Measurements from ENCODE around the gene EMC9. TPM values are rescaled to one million over a fixed set of nuclear protein-coding genes. Genes with fewer than 3 reads are reported as not detected.

EMC9 gene
- total and polyA plus RNA-seq, 4 donors, result 8.6 to 17.8 (median 13.4) TPM

Small RNA genes lying within 50 kb of the gene (small RNA-seq; reads per million reads assigned to genes)
- not detected for gene AL136295.4
- not detected for gene IPO4
- gene IRF9, result 0.09 reads per million
- 0.07 reads per million for gene RNA5SP383

Other genes with a start within 250 kb of the EMC9 start
Only the 30 nearest of the 31 such genes appear.
- 10 to 100 TPM; 53.6 to 57.7 TPM for gene DHRS4, start 187.8 kb downstream of the EMC9 start, total RNA-seq
- 10 to 100 TPM; 65.3 to 70.2 TPM for gene DHRS4, start 187.8 kb downstream of the EMC9 start, polyA plus RNA-seq
- gene DHRS4L2, start 152.7 kb downstream of the EMC9 start, total RNA-seq, result 10 to 100 TPM; 16.7 to 56.8 TPM
- 10 to 100 TPM; 40.8 to 47.2 TPM for gene DHRS4L2, start 152.7 kb downstream of the EMC9 start, polyA plus RNA-seq
- gene CARMIL3, start 89.6 kb downstream of the EMC9 start, total RNA-seq, result under 1 TPM; 0.05 to 0.17 TPM
- under 1 TPM; 0.17 TPM for gene CARMIL3, start 89.6 kb downstream of the EMC9 start, polyA plus RNA-seq
- gene CPNE6, start 70.0 kb downstream of the EMC9 start, total RNA-seq, result not detected
- gene CPNE6, start 70.0 kb downstream of the EMC9 start, polyA plus RNA-seq, result under 1 TPM; 0.05 to 0.17 TPM
- gene PCK2, start 47.3 kb downstream of the EMC9 start, total RNA-seq, result 100 to 1,000 TPM in 1 of 2 donors, 10 to 100 TPM in 1; 39.8 to 205 TPM
- 100 to 1,000 TPM; 236 to 250 TPM for gene PCK2, start 47.3 kb downstream of the EMC9 start, polyA plus RNA-seq
- 100 to 1,000 TPM; 215 to 312 TPM for gene DCAF11, start 26.8 kb downstream of the EMC9 start, total RNA-seq
- 100 to 1,000 TPM in 1 of 2 donors, 10 to 100 TPM in 1; 30.1 to 119 TPM for gene DCAF11, start 26.8 kb downstream of the EMC9 start, polyA plus RNA-seq
- gene NRL, start 26.6 kb downstream of the EMC9 start, total RNA-seq, result 1 to 10 TPM; 2.7 to 3.2 TPM
- gene NRL, start 26.6 kb downstream of the EMC9 start, polyA plus RNA-seq, result 1 to 10 TPM; 1.5 to 2.9 TPM
- 1 to 10 TPM; 1.7 to 6.4 TPM for gene FITM1, start 10.9 kb downstream of the EMC9 start, total RNA-seq
- gene FITM1, start 10.9 kb downstream of the EMC9 start, polyA plus RNA-seq, result 10 to 100 TPM; 11.9 to 16.1 TPM
- gene PSME1, start 5.4 kb downstream of the EMC9 start, total RNA-seq, result 10 to 100 TPM; 63.3 to 71.9 TPM
- 100 to 1,000 TPM; 131 to 237 TPM for gene PSME1, start 5.4 kb downstream of the EMC9 start, polyA plus RNA-seq
- gene PSME2, start 5.0 kb upstream of the EMC9 start, total RNA-seq, result 10 to 100 TPM; 56.9 to 62.3 TPM
- gene PSME2, start 5.0 kb upstream of the EMC9 start, polyA plus RNA-seq, result 100 to 1,000 TPM; 123 to 247 TPM
- 10 to 100 TPM; 16.3 to 36.0 TPM for gene RNF31, start 5.9 kb upstream of the EMC9 start, total RNA-seq
- gene RNF31, start 5.9 kb upstream of the EMC9 start, polyA plus RNA-seq, result 10 to 100 TPM; 20.3 to 21.6 TPM
- gene IRF9, start 19.7 kb upstream of the EMC9 start, total RNA-seq, result 10 to 100 TPM; 44.2 to 57.8 TPM
- 10 to 100 TPM; 37.9 to 60.9 TPM for gene IRF9, start 19.7 kb upstream of the EMC9 start, polyA plus RNA-seq
- 1 to 10 TPM; 3.8 to 4.7 TPM for gene REC8, start 30.5 kb upstream of the EMC9 start, total RNA-seq
- 1 to 10 TPM; 2.3 to 3.8 TPM for gene REC8, start 30.5 kb upstream of the EMC9 start, polyA plus RNA-seq
- gene IPO4, start 47.2 kb upstream of the EMC9 start, total RNA-seq, result 10 to 100 TPM; 16.3 to 29.8 TPM
- gene IPO4, start 47.2 kb upstream of the EMC9 start, polyA plus RNA-seq, result 10 to 100 TPM; 13.6 to 32.9 TPM
- gene TM9SF1, start 53.9 kb upstream of the EMC9 start, total RNA-seq, result 10 to 100 TPM; 27.5 to 76.2 TPM
- 10 to 100 TPM; 30.0 to 46.9 TPM for gene TM9SF1, start 53.9 kb upstream of the EMC9 start, polyA plus RNA-seq
- gene TSSK4, start 64.1 kb upstream of the EMC9 start, total RNA-seq, result under 1 TPM in 1 of 2 donors, not detected in 1; 0.33 TPM
- gene TSSK4, start 64.1 kb upstream of the EMC9 start, polyA plus RNA-seq, result under 1 TPM in 1 of 2 donors, not detected in 1; 0.25 TPM
- gene CHMP4A, start 71.9 kb upstream of the EMC9 start, total RNA-seq, result 10 to 100 TPM; 14.6 to 19.6 TPM
- gene CHMP4A, start 71.9 kb upstream of the EMC9 start, polyA plus RNA-seq, result 10 to 100 TPM; 36.3 to 38.7 TPM
- 1 to 10 TPM; 3.2 to 6.6 TPM for gene MDP1, start 74.5 kb upstream of the EMC9 start, total RNA-seq
- gene MDP1, start 74.5 kb upstream of the EMC9 start, polyA plus RNA-seq, result 10 to 100 TPM in 1 of 2 donors, 1 to 10 TPM in 1; 7.4 to 13.4 TPM
- 10 to 100 TPM; 32.3 to 49.3 TPM for gene NEDD8, start 90.8 kb upstream of the EMC9 start, total RNA-seq
- gene NEDD8, start 90.8 kb upstream of the EMC9 start, polyA plus RNA-seq, result 100 to 1,000 TPM; 107 to 136 TPM
- 10 to 100 TPM; 28.6 to 29.8 TPM for gene GMPR2, start 91.3 kb upstream of the EMC9 start, total RNA-seq
- 10 to 100 TPM; 34.9 to 42.7 TPM for gene GMPR2, start 91.3 kb upstream of the EMC9 start, polyA plus RNA-seq
- gene TINF2, start 101.0 kb upstream of the EMC9 start, total RNA-seq, result 10 to 100 TPM; 23.5 to 25.1 TPM
- gene TINF2, start 101.0 kb upstream of the EMC9 start, polyA plus RNA-seq, result 10 to 100 TPM; 14.4 to 24.3 TPM
- gene TGM1, start 121.6 kb upstream of the EMC9 start, total RNA-seq, result 1 to 10 TPM; 1.1 to 1.5 TPM
- under 1 TPM; 0.28 to 0.39 TPM for gene TGM1, start 121.6 kb upstream of the EMC9 start, polyA plus RNA-seq
- 10 to 100 TPM in 1 of 2 donors, 1 to 10 TPM in 1; 7.5 to 19.7 TPM for gene RABGGTA, start 130.0 kb upstream of the EMC9 start, total RNA-seq
- 10 to 100 TPM; 11.7 to 14.7 TPM for gene RABGGTA, start 130.0 kb upstream of the EMC9 start, polyA plus RNA-seq
- gene DHRS1, start 158.2 kb upstream of the EMC9 start, total RNA-seq, result 10 to 100 TPM; 30.3 to 84.9 TPM
- 10 to 100 TPM; 40.3 to 60.1 TPM for gene DHRS1, start 158.2 kb upstream of the EMC9 start, polyA plus RNA-seq
- 10 to 100 TPM; 12.3 to 18.2 TPM for gene NOP9, start 158.3 kb upstream of the EMC9 start, total RNA-seq
- gene NOP9, start 158.3 kb upstream of the EMC9 start, polyA plus RNA-seq, result 1 to 10 TPM; 3.8 to 7.1 TPM
- 100 to 1,000 TPM in 1 of 2 donors, 10 to 100 TPM in 1; 32.1 to 142 TPM for gene CIDEB, start 166.4 kb upstream of the EMC9 start, total RNA-seq
- 100 to 1,000 TPM; 176 to 312 TPM for gene CIDEB, start 166.4 kb upstream of the EMC9 start, polyA plus RNA-seq
- gene LTB4R2, start 168.5 kb upstream of the EMC9 start, total RNA-seq, result 10 to 100 TPM in 1 of 2 donors, 1 to 10 TPM in 1; 2.5 to 11.3 TPM
- gene LTB4R2, start 168.5 kb upstream of the EMC9 start, polyA plus RNA-seq, result 1 to 10 TPM in 1 of 2 donors, under 1 TPM in 1; 0.28 to 1.2 TPM
- 1 to 10 TPM; 2.1 to 5.0 TPM for gene LTB4R, start 169.9 kb upstream of the EMC9 start, total RNA-seq
- gene LTB4R, start 169.9 kb upstream of the EMC9 start, polyA plus RNA-seq, result 1 to 10 TPM in 1 of 2 donors, under 1 TPM in 1; 0.86 to 2.9 TPM
- 1 to 10 TPM; 2.2 to 7.2 TPM for gene ADCY4, start 193.5 kb upstream of the EMC9 start, total RNA-seq
- 1 to 10 TPM; 2.2 to 5.8 TPM for gene ADCY4, start 193.5 kb upstream of the EMC9 start, polyA plus RNA-seq
- gene RIPK3, start 198.4 kb upstream of the EMC9 start, total RNA-seq, result 1 to 10 TPM; 2.7 to 2.9 TPM
- 1 to 10 TPM; 1.0 to 1.2 TPM for gene RIPK3, start 198.4 kb upstream of the EMC9 start, polyA plus RNA-seq

Measured in liver (tissue), 5 donors.